ENCODE data around the gene KRT73.

KRT73 gene

GRCh38 chr12:52618216-52618615, at the start of gene KRT73:
Gene KRT73 (minus strand): TSS chr12:52618559. CDS start chr12:52618524, 35 bp downstream.
- no peak for DNase-seq (ENCODE audit: low read depth in 2 of 2)

GRCh38 chr12:52667931-52668330, 49.6 kb upstream of the KRT73 start:
- DNase-seq (ENCODE audit: low read depth in 2 of 2) = no peak

- DNase-seq (ENCODE audit: low read depth in 2 of 2) = no peak
Observed at GRCh38 chr12:52667509-52667908, 49.1 kb upstream of the KRT73 start.

- no peak for DNase-seq (ENCODE audit: low read depth in 2 of 2)
Observed at GRCh38 chr12:52666471-52666870, 48.1 kb upstream of the KRT73 start.

- DNase-seq (ENCODE audit: low read depth in 2 of 2) = no peak
Observed at GRCh38 chr12:52663420-52663819, 45.1 kb upstream of the KRT73 start.

- DNase-seq (ENCODE audit: low read depth in 2 of 2) = no peak
Observed at GRCh38 chr12:52662918-52663229, 44.5 kb upstream of the KRT73 start.

- DNase-seq (ENCODE audit: low read depth in 2 of 2) = no peak
Observed at GRCh38 chr12:52662093-52662917, 43.9 kb upstream of the KRT73 start.

- no peak for DNase-seq (ENCODE audit: low read depth in 2 of 2)
Observed at GRCh38 chr12:52661668-52662067, 43.3 kb upstream of the KRT73 start.

- no peak for DNase-seq (ENCODE audit: low read depth in 2 of 2)
Observed at GRCh38 chr12:52660934-52661499, 42.7 kb upstream of the KRT73 start.

GRCh38 chr12:52659951-52660350, 41.6 kb upstream of the KRT73 start:
- DNase-seq (ENCODE audit: low read depth in 2 of 2) = no peak

GRCh38 chr12:52659395-52659794, 41.0 kb upstream of the KRT73 start:
- DNase-seq (ENCODE audit: low read depth in 2 of 2) = no peak

- no peak for DNase-seq (ENCODE audit: low read depth in 2 of 2)
Observed at GRCh38 chr12:52658196-52658595, 39.8 kb upstream of the KRT73 start.

GRCh38 chr12:52657250-52657902, 39.0 kb upstream of the KRT73 start:
- DNase-seq (ENCODE audit: low read depth in 2 of 2) = no peak

GRCh38 chr12:52656616-52657015, 38.3 kb upstream of the KRT73 start:
- no peak for DNase-seq (ENCODE audit: low read depth in 2 of 2)

GRCh38 chr12:52655720-52656124, 37.4 kb upstream of the KRT73 start:
- DNase-seq (ENCODE audit: low read depth in 2 of 2) = no peak

GRCh38 chr12:52655251-52655650, 36.9 kb upstream of the KRT73 start:
- no peak for DNase-seq (ENCODE audit: low read depth in 2 of 2)

- no peak for DNase-seq (ENCODE audit: low read depth in 2 of 2)
Observed at GRCh38 chr12:52651726-52652261, 33.4 kb upstream of the KRT73 start, which contains the start of gene KRT2. Gene KRT2 (minus strand): TSS chr12:52652211. CDS start chr12:52652142, 69 bp downstream.

GRCh38 chr12:52650520-52651081, 32.2 kb upstream of the KRT73 start:
- DNase-seq (ENCODE audit: low read depth in 2 of 2) = no peak

GRCh38 chr12:52649066-52649465, 30.7 kb upstream of the KRT73 start:
- no peak for DNase-seq (ENCODE audit: low read depth in 2 of 2)

- no peak for DNase-seq (ENCODE audit: low read depth in 2 of 2)
Observed at GRCh38 chr12:52648012-52648550, 29.7 kb upstream of the KRT73 start.

- DNase-seq (ENCODE audit: low read depth in 2 of 2) = no peak
Observed at GRCh38 chr12:52647601-52648000, 29.2 kb upstream of the KRT73 start.

GRCh38 chr12:52646613-52647012, 28.3 kb upstream of the KRT73 start:
- no peak for DNase-seq (ENCODE audit: low read depth in 2 of 2)

All from stimulated activated CD8-positive, alpha-beta memory T cell treated with anti-CD3 and anti-CD28 coated beads, Interleukin-2, amount 100 ng/mL, for 48 hours (primary cell).